Activated effector memory CD4-positive, alpha-beta T cell treated with Interleukin-2 at 50 U/mL for 16 hours (primary cell): ENCODE measurements around the gene INPP5B.
"Not testable (repeated sequence)": the region's sequence is repeated elsewhere in the genome, so short reads cannot be mapped to it uniquely, and the experiment has no call there.

Source experiments
- DNase-seq: peaks from one replicate; pipeline ENCODE4 v3.0.0-alpha.2; 2020

Gene INPP5B

DNA sequence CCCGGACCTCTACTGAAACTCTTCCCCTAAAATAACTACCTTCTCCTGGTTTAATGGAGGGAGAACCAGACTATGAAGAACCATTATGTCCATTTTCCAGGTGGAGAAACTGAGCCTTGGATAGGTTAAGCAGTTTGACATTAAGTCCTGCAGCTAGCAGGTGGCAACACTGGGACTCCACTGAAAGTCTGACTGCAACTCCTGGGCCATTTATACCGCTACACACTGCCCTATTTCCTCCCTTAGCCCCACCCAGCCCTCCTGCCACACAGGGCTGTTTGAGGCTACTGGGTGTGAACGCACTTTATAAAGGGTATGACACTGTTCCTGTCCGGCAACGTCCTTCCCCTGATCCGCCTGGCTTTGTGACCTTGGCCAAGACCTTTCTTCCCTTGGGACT is 511 bp upstream of the INPP5B start:
- no peak for DNase-seq

DNA sequence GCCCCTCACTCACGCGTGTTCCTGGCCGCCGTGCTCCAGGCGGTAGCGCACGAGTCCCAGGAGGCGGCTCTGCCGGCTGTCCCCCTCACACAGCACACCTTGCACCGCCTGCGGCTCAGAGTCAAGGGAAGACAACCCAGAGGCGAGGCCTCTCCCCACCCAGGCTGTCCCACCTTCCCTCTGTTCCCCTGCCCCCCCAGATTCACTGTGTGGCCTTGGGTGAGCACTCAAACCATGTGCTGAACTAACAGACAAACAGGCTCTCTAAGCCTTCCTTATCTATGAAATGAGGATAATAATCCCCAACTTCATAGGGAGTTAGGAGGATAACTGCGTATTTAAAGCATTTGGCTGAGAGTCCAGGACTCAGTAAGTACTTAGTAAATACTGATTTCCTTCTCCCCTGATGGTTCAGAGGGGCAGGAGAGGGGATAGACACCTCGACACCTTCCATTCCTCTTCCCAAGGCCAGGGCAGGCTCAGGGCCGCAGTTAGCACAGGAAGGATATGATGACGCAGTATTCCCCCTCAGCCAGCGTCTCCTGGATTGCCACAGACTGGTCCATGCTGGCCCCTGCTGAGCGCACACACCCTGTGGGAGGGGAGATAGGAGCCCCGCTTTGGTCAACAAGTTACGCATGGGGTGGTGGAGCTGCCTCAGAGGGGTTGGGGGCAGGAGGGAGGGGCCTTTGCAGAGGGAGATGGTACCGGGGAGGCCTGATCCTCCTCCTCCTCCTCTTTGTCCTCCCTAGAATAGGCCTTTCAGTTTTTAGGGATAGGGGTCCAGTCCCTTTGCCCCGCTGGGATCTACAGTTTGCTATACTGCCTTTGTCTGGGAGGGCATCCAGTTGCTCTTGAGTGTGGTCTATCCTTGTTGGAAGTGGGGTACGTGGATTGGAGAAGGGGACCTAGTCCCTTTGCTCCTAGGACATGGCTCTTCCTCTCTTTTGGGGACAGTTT is 830 bp downstream of the INPP5B start:
- no peak for DNase-seq

DNA sequence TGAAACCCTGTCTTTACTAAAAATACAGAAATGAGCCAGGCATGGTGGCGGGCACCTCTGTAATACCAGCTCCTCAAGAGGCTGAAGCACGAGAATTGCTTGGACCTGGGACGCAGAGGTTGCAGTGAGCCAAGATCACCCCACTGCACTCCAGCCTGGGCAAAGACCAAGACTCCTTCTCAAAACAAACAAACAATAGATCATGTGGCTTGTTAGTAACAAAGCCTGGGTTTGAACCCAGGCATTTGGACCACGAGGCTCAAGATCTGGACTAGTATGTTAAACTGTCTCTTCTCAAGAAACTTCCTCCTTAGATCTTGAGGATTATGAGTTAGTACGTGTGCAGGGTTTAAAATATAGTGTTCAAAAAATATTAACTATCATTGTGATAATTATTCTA is 1.6 kb downstream of the INPP5B start:
- DNase-seq = no peak

DNA sequence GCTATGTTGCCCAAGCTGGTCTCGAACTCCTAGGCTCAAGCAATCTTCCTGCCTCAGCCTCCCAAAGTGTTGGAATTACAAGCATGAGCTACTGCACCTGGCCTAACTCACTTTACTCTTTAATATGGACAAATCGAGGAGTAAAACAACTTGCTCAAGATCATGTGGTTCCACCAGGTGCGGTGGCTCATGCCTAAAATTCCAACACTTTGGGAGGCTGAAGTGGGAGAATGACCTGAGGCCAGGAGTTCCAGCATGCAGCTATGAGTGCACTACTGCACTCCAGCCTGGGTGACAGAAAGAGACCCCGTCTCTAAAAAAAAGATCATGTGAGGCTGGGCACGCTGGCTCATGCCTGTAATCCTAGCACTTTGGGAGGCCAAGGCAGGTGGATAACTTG is 2.0 kb downstream of the INPP5B start:
- DNase-seq = no peak

DNA sequence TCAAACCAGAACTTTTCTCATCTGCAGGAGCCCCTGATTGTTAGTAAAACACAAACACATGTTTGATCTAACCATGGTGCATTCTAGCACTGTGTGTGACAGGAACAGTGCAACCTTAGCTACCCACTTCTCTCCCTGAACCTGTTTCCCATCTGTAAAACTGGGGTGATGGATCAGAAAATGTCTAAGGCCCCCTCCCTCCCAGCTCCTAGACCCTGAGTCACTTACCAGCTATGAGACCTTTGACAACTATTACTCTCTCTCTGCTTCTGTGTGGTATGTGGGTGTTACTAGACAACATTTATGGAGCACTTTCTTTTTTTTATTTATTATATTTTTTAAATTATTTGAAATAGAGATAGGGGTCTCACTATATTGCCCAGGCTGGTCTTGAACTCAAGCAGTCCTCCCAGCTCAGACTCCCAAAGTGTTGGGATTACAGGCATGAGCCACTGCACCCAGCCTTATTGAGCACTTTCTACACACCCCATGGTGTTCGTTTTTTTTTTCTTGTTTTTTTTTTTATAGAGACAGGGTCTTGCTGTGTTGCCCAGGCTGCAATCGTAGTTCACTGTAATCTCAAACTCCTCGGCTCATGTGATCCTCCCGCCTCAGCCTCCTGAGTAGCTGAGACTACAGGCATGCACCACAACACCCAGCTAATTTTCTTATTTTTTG is 2.6 kb downstream of the INPP5B start:
- no peak for DNase-seq

DNA sequence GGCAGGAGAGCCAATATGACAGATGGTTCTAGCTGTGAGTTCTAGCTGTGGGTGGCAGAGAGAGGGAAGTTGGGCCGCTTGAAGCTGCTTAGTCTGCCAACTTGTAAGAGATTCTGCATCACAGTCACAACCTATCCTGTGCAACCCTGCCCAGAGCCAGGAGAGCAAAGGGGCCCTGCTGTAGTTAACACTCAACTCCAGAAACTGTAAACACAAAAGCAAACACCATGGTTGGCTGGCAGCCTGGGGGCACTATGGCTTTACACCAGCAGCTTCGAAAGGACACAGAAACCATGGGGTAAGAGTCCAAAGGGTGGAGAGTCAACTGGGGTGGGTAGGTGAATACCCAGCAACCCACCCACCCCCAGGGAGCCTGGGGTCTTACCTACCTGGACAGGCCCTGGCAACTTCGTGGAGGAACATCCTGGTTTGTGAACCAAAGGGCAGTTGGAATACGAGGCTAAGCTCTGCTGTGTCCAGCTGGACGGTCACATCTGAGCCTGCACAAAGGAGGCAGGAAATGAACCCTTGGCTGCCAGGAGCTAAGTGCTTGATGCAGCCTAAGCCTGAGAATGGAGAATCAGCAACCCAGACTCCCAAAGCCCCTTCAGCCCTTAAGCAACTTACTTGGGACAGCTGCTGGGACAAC is 6.4 kb downstream of the INPP5B start:
- no peak for DNase-seq

DNA sequence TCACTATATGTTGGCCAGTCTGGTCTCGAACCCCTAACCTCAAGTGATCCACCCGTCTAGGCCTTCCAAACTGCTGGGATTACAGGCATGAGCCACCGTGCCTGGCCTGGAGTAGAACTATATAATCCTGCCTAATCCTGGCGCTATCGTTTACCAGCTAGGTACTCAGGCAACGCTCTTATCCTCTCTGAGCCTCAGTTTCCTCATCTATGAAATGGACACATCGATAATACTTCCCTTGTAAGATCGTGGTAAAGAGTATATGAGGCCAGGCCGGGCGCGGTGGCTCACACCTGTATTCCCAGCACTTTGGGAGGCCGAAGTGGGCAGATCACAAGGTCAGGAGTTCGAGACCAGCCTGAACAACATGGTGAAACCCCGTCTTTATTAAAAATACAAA is 10.1 kb downstream of the INPP5B start:
- DNase-seq = not testable (repeated sequence)

DNA sequence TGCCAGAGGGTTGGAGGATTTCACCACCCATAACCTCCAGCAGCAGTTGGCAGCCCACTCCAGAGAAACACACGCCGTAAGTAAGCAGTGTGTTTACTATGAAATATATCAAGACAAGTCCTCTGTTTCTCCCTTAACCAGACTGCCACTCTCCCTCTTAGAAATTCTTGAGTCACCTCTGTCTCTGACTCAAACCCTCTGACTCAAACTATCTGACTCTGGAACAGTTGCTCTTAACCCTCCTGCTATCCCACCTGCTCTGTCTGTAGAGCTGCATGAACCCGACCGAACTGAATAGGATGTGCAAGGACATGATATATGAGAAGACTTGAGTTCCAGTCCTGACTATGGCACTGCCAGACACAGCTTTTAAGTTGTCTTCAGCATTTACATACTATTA is 14.1 kb downstream of the INPP5B start:
- DNase-seq = no peak

DNA sequence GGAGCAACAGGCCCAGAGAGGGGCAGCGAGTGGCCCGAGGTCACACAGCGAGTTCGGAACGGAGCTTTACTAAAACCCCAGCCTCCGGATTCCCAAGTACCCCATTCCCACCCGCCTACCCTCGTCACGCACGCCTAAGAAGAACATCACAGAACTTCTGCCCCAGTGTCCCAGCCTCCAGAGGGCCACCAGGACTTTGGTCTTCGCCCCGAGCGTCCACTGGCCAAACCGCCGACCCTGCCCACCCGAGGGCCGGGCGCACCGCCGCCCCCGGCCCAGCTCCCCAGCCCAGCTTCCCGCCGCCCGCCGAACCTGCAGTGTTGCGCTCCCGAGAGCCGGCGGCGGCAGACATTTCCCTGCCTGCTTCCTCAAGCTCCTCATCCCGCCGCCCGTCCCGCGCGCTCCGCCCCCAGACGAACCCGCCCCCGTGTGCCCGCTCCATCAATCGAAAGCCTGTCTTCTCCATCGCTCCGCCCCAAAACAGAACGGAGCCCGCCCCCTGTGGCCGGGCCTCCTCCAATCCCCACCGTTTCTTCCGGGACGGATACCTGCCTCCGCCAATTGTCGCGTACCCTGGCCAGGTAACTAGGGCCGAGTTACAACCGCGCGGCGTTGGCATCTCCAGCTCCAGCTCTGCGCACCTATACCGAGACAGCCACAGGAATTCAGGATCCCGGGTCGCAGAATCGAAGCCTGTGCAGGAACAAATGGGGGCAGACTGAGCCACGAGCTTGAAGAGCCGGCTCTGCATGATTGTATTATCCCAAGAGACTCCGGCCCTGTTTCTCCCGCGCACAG is 15.3 kb downstream of the INPP5B start:
- DNase-seq = peak; percentile 97

DNA sequence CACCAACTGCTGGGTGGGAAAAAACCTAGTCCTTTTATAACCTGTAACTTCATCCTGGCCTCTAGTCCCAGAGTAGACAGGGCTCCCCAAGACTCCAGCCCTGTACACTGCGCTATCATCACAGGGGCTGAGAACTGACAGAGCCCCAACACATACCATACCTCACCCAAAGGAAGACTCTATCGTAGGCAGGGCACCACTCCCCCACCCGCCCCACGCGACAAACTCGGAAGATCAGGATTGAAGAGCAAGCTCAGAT is 15.8 kb downstream of the INPP5B start:
- DNase-seq = no peak

DNA sequence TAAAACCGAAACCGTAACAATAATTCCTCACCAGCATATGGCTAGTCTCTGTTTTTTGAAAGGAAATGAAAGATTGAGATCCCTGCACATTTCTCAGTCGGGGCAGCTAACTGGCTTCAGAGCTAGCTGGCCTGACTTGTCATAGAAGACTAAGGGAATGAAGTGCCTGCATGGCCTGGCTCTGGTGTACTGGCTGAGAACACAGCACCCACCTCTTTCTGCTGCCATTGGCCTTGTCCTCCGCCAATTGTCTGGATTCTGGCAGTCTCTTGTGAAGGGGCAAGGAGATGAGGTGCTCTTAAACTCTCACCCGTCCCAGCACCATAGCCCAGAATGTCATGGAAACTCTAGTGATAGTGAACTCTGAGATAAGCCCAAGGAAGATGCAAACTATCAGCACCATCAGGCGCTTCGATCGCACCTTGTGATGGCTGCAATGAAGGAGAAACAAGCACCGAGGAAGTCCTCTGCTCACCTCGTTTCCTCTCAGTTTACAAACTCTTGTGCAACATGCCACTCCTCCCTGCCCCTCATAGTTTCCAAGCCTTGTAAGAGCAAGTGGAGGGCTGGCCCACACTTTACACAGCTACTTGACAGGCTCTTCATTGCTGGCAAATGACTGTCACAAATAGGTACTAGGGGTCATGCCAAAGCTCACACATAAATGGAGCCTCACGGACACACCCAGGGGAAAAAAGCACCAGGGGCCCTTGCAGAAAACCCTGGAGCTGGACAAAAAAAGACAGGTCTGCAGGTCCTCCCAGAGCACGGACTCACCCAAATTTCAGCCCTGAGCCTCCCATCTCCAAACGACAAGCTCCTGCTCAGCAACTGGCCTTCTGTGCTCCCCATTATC is 16.4 kb downstream of the INPP5B start:
- DNase-seq = no peak

DNA sequence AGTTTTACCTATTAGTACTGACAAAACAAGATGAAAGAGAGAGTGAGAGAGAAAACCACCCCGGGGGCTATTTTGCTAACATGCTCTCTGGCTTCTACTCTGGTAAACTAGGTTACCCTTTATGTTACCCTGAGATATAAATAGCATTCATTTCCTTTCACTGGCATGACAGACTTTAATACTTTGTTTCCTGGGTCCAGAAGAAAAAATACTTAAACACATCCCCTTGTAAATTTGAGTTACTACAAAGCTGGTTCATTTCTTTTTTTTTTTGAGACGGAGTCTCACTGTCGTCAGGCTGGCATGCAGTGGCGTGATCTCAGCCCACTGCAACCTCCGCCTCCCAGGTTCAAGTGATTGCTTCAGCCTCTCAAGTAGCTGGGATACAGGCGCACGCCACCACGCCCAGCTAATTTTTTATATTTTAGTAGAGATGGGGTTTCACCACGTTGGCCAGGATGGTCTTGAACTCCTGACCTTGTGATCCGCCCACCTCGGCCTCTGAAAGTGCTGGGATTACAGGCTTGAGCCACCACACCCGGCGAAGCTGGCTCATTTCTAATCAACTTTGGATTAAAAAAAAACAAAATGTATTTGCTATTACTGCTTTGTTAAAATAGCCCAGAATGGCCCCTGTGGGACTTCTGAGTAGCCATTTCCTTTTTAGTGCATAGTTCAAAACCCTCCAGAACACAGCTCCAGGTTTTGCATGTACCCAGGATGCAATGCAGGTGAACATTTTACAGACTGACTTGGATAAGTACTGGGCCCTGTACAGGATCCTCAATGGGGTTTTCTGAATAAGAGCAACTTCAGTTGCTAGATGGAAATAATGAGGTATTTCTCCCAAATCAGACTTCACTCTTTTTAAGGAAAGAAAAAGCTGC is 20.6 kb downstream of the INPP5B start:
- no peak for DNase-seq

DNA sequence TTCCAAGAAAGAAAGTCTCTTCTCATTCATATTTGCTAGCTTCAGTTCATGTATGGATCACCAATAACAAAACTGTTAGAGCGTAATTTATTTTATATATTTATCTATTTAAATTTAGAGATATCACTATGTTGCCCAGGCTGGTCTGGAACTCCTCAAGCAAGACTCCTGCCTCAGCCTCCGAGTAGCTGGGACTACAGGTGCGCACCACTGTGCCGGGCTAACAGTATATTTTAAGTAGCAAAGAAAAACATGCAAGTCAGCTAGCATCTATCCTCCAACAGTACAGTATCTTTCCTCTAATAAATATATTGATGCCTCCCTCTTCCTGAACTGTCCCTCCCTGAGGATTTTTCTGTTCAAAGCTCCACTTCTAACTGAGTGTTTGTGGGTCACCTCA is 21.5 kb downstream of the INPP5B start:
- DNase-seq = no peak

DNA sequence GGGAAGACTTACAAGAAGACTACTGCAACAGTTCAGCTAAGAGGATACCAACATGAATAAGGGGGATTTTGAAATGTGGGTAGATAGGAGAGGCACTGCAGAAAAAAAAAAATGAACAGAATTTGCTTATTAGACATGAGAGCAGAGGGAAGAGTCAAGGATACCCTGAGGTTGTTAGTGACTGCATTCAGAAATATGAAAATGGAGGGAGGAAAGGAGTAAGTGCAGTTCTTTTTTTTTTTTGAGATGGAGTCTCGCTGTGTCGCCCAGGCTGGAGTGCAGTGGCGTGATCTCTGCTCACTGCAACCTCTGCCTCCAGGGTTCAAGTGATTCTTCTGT is 23.3 kb downstream of the INPP5B start:
- no peak for DNase-seq

DNA sequence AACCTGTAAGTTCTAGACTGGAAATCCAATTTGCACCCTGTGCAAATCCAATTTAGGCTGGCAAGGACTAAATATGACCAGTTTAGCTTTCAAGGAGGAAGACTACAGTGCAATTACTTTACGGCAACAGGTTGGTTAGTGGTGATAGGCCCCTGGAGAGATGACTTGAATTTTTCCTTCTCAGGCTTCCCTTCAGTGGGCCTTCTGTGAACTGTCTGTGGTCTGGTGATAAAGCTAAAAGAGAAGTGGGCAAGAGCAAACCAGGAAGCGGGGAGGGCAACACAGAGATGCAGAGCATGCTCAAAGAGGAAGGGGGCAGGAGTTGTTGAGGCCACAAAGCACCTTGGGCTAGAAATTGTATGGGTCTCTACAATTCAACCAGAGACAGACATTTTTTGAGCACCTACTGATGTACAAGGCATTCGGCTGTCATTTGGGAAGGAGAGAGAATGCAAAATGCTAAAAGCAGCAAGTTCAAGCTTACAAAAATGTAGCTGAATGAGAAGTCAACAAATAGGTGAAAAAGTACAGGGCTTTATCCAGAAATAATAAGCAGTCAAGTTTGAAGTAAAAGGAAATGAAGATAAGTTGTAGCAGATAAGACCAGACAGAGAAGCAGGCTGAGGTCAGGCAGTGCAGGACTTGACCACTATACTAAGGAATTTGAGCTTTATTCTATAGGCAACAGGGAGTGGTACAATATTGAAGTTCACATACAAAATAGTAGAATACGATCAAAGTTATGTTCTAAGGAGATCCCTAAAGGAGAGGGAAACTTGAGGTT is 23.9 kb downstream of the INPP5B start:
- no peak for DNase-seq

DNA sequence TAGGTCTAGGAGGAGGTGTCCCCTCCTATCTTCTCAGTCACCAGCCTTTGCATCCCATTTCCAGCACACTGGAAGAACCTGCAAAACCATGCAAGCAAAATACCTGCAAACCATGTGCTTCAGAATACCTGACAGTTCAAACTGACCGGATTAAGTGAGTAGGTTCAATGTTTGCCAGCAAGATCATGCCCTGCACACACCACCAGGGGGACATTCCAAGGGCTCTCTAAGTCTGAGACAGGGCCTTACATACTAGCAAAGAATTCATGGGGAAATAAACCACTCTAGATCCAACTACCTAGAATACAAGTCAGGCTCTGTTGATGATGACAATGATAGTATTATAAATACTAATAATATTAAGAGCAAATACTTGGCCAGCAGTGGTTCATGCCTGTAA is 27.6 kb downstream of the INPP5B start:
- DNase-seq = no peak

DNA sequence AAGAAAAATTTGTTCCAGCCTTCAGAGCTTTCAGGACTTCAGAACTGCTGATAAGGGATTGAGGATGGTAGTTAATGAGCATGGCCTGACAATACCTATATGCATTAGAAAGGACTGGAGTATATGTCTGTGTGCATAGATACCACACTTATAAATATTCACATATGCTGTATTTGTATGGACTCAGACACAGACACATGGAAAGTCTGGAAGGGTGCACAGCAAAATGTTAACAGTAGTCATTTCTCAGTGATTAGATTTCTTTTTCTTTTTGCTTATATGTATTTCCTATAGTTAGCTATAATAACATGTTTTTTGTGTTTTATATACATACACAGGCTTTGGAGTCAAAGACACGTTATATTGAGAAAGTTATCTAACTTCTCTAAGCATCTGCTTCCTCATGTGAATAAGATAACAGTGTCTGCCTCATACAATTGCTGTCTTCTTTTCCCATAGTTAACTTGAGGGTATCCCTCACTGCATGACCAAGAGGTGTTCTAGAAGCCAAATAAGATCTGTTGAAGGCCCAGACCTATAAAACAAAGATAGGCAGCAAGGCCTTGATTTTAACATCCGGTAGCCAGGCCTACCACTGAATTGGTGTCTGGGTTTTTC is 31.3 kb downstream of the INPP5B start:
- DNase-seq = no peak

DNA sequence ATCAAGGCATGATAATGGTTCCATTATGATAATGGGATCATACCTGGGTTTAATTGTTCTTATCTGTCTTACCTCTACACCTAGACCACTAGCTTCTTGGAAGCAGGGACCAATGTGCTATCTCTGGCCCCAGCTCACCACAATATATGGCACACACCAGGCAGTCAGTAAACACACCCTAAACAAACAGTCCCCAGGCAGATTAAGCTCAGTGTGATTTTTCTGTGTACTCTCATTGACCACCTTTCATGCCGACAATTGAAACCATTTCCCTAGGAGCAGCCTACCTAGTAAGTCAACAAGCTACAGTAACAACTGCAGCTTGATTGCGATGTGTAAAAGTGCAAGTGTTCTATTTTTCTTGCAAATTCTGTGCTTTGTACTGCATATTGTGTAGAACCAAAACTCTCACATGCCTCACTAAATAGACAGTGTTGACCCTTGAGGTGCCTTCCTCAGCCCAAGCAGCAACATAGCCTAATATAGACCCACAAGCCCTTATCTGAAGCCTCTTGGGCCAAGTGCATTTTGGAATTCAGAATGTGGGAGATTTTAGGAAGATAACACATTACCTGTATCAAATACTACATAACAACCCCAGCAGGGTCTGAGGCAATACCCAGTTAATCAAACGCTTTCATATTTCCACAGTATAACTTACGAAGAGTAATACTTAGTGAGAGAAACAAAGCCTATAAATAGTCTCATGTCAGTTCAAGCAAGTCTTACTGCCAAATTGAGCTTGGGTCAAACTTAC is 32.0 kb downstream of the INPP5B start:
- DNase-seq = no peak

DNA sequence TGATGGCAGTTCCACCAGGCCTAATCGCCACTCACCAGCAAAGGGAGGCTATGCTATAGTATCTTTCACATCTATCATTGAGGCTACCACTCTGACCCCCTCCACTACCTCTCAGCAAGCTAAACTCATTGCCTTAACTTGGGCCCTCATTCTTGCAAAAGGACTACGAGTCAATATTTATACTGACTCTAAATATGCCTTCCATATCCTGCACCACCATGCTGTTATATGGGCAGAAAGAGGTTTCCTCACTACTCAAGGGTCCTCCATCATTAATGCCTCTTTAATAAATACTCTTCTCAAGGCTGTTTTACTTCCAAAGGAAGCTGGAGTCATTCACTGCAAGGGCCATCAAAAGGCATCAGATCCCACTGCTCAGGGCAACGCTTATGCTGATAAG is 35.4 kb downstream of the INPP5B start:
- not testable (repeated sequence) for DNase-seq
